ENCODE results near the gene EARS2.
A peak's percentile ranks its signal among the peaks of the same experiment; 100 is the strongest.

The EARS2 gene

GRCh38 chr16:23504453-23505179 lies 52.5 kb downstream of the EARS2 start:
- peak; percentile 66 to 74 for DNase-seq

- DNase-seq, result peak in 1 of 2 donors; percentile 29
These were observed 53.1 kb downstream of the EARS2 start for GRCh38 chr16:23504076-23504452.

- DNase-seq, result no peak
These were observed 54.7 kb downstream of the EARS2 start for GRCh38 chr16:23502466-23502865.

- no peak for DNase-seq
These were observed 55.9 kb downstream of the EARS2 start for GRCh38 chr16:23501291-23501690.

GRCh38 chr16:23500862-23501225 lies 56.3 kb downstream of the EARS2 start:
- DNase-seq, result no peak

- no peak for DNase-seq
These were observed 56.8 kb downstream of the EARS2 start for GRCh38 chr16:23500212-23500861.

GRCh38 chr16:23499801-23500200 lies 57.3 kb downstream of the EARS2 start:
- no peak for DNase-seq

GRCh38 chr16:23498863-23499262 lies 58.3 kb downstream of the EARS2 start:
- DNase-seq, result no peak

- no peak for DNase-seq
These were observed 59.6 kb downstream of the EARS2 start for GRCh38 chr16:23497543-23497868.

GRCh38 chr16:23496821-23497542 lies 60.2 kb downstream of the EARS2 start:
- DNase-seq, result no peak

GRCh38 chr16:23495671-23496070 lies 61.5 kb downstream of the EARS2 start:
- no peak for DNase-seq

- DNase-seq, result no peak
These were observed 63.0 kb downstream of the EARS2 start for GRCh38 chr16:23494188-23494587.

GRCh38 chr16:23491490-23492391 lies 65.4 kb downstream of the EARS2 start:
- DNase-seq, result no peak

- DNase-seq, result no peak
These were observed 70.7 kb downstream of the EARS2 start for GRCh38 chr16:23486480-23486879.

GRCh38 chr16:23485841-23486240 lies 71.3 kb downstream of the EARS2 start:
- DNase-seq, result no peak

- no peak for DNase-seq
These were observed 71.9 kb downstream of the EARS2 start for GRCh38 chr16:23485257-23485614.

GRCh38 chr16:23484510-23485256 lies 72.5 kb downstream of the EARS2 start:
- no peak for DNase-seq

GRCh38 chr16:23483492-23483891 lies 73.7 kb downstream of the EARS2 start:
- peak in 1 of 2 donors; percentile 43 for DNase-seq

GRCh38 chr16:23482778-23483177 lies 74.4 kb downstream of the EARS2 start:
- DNase-seq, result peak; percentile 62 to 82

GRCh38 chr16:23480257-23480656 lies 76.9 kb downstream of the EARS2 start:
- DNase-seq, result no peak

GRCh38 chr16:23479138-23479537 lies 78.0 kb downstream of the EARS2 start:
- no peak for DNase-seq

- no peak for DNase-seq
These were observed 78.6 kb downstream of the EARS2 start for GRCh38 chr16:23478566-23478965.

Measured in CD4-positive, alpha-beta T cell treated with Interferon alpha-2 for 1 hour (primary cell).